ENCODE results near the gene UBAP1. TPM values are rescaled to one million over a fixed set of nuclear protein-coding genes. Genes with fewer than 3 reads are reported as not detected.

Gene UBAP1
- total RNA-seq, 1 donor from 2014 or later, result 26.0 TPM

GRCh38 chr9:34140853-34141252 lies 38.0 kb upstream of the UBAP1 start:
- no peak for TF ChIP-seq CTCF (IDR thresholded peaks at IDR 0.05)
- Histone ChIP-seq H3K4me1 (no peaks in the 10 kb centered on the region), H3K4me3 (no peak overlapping the region), H3K9me3 (no peaks in the 10 kb centered on the region), H3K27ac (no peak overlapping the region), H3K27me3 (no peaks in the 10 kb centered on the region), H3K36me3 (no peaks in the 10 kb centered on the region)
- no peak for DNase-seq (ENCODE audit: low spot score in 2 of 2)
- intact Hi-C loops (cut with DNase I), result no loop called here

GRCh38 chr9:34143116-34143515 lies 35.7 kb upstream of the UBAP1 start:
- no peak for DNase-seq (ENCODE audit: low spot score in 2 of 2)
- no peak overlapping the region for H3K27ac ChIP-seq
- TF ChIP-seq CTCF (IDR thresholded peaks at IDR 0.05), result no peak
- H3K36me3 ChIP-seq, result no peaks in the 10 kb centered on the region
- intact Hi-C loops (cut with DNase I), result no loop called here
- no peaks in the 10 kb centered on the region for H3K9me3 ChIP-seq
- no peak overlapping the region for H3K4me3 ChIP-seq
- no peaks in the 10 kb centered on the region for H3K27me3 ChIP-seq
- H3K4me1 ChIP-seq, result no peaks in the 10 kb centered on the region

- Histone ChIP-seq H3K9me3 (no peaks in the 10 kb centered on the region), H3K27ac (no peak overlapping the region), H3K36me3 (no peaks in the 10 kb centered on the region), H3K27me3 (no peaks in the 10 kb centered on the region), H3K4me1 (no peaks in the 10 kb centered on the region), H3K4me3 (no peak overlapping the region)
- TF ChIP-seq CTCF (IDR thresholded peaks at IDR 0.05), result no peak
- no peak for DNase-seq (ENCODE audit: low spot score in 2 of 2)
- intact Hi-C loops (cut with DNase I), result no loop called here
Observed at GRCh38 chr9:34145165-34145564, 33.7 kb upstream of the UBAP1 start.

GRCh38 chr9:34151398-34151797 lies 27.4 kb upstream of the UBAP1 start:
- H3K9me3 ChIP-seq, result no peaks in the 10 kb centered on the region
- no peak overlapping the region for H3K27ac ChIP-seq
- H3K4me3 ChIP-seq, result no peak overlapping the region
- no peak for TF ChIP-seq CTCF (IDR thresholded peaks at IDR 0.05)
- no peaks in the 10 kb centered on the region for H3K36me3 ChIP-seq
- no peak for DNase-seq (ENCODE audit: low spot score in 2 of 2)
- H3K27me3 ChIP-seq, result no peaks in the 10 kb centered on the region
- intact Hi-C loops (cut with DNase I), result no loop called here
- H3K4me1 ChIP-seq, result no peaks in the 10 kb centered on the region

GRCh38 chr9:34154057-34154456 lies 24.8 kb upstream of the UBAP1 start:
- intact Hi-C loops (cut with DNase I), result no loop called here
- no peak for DNase-seq (ENCODE audit: low spot score in 2 of 2)
- Histone ChIP-seq H3K4me1 (no peaks in the 10 kb centered on the region), H3K36me3 (no peaks in the 10 kb centered on the region), H3K9me3 (no peaks in the 10 kb centered on the region), H3K4me3 (no peak overlapping the region), H3K27ac (no peak overlapping the region), H3K27me3 (no peaks in the 10 kb centered on the region)
- no peak for TF ChIP-seq CTCF (IDR thresholded peaks at IDR 0.05)

GRCh38 chr9:34157318-34157717 lies 21.5 kb upstream of the UBAP1 start:
- DNase-seq (ENCODE audit: low spot score in 2 of 2), result no peak
- Histone ChIP-seq H3K4me1 (no peaks in the 10 kb centered on the region), H3K4me3 (no peak overlapping the region), H3K27ac (no peak overlapping the region), H3K27me3 (no peaks in the 10 kb centered on the region), H3K9me3 (no peaks in the 10 kb centered on the region), H3K36me3 (no peaks in the 10 kb centered on the region)
- intact Hi-C loops (cut with DNase I), result no loop called here
- no peak for TF ChIP-seq CTCF (IDR thresholded peaks at IDR 0.05)
